ENCODE data around the gene PLAAT2.

GRCh38 chr11:63595296-63595695 lies 32.1 kb upstream of the PLAAT2 start:
- TF ChIP-seq RUNX1 (IDR thresholded peaks at IDR 0.05; ENCODE audit: low read depth) (no peak), POLR2AphosphoS5 (IDR thresholded peaks at IDR 0.05; ENCODE audit: control insufficient read depth, insufficient read depth, low read depth, low read length) (no peak), USF2 (CRISPR knock-in tag; IDR thresholded peaks at IDR 0.05) (no peak), ZNF174 (CRISPR knock-in tag; IDR thresholded peaks at IDR 0.05) (no peak), ZNF324 (CRISPR knock-in tag; IDR thresholded peaks at IDR 0.05) (no peak), ZFP91 (CRISPR knock-in tag; IDR thresholded peaks at IDR 0.05) (no peak), MAX (CRISPR knock-in tag; IDR thresholded peaks at IDR 0.05) (no peak), CBX5 (IDR thresholded peaks at IDR 0.05; ENCODE audit: borderline replicate concordance, low read depth) (no peak)

All from K562 (cell line).